Parathyroid adenoma (tissue), 2 donors: ENCODE results near the gene BBOX1.

Source experiments
- H2AFZ ChIP-seq: fragments of 300-600 bp; sonication (generic); one replicate; pipeline ENCODE4 v1.7.0; 2017; ENCODE audit warnings: antibody characterized with exemption, mild to moderate bottlenecking
- H3K27ac ChIP-seq: fragments of 300-600 bp; sonication (generic); one replicate; pipeline ENCODE4 v1.7.0; 2017
- H3K27me3 ChIP-seq: fragments of 300-600 bp; sonication (generic); one replicate; pipeline ENCODE4 v1.7.0; 2017; ENCODE audit warnings: low read length; ENCODE audit not compliant: control insufficient read depth, insufficient read depth
- H3K36me3 ChIP-seq: fragments of 300-600 bp; sonication (generic); one replicate; pipeline ENCODE4 v1.7.0; 2017; ENCODE audit warnings: low read length; ENCODE audit not compliant: control insufficient read depth, insufficient read depth
- H3K4me1 ChIP-seq: fragments of 300-600 bp; sonication (generic); one replicate; pipeline ENCODE4 v1.7.0; 2017; ENCODE audit warnings: control low read depth
- H3K4me2 ChIP-seq: fragments of 300-600 bp; sonication (generic); one replicate; pipeline ENCODE4 v1.7.0; 2017; ENCODE audit warnings: low read length
- H3K4me3 ChIP-seq: fragments of 300-600 bp; sonication (generic); one replicate; pipeline ENCODE4 v1.7.0; 2017; ENCODE audit warnings: low read depth, low read length
- H3K79me2 ChIP-seq: fragments of 300-600 bp; sonication (generic); one replicate; pipeline ENCODE4 v1.7.0; 2017; ENCODE audit warnings: control low read depth
- H3K9ac ChIP-seq: fragments of 300-600 bp; sonication (generic); one replicate; pipeline ENCODE4 v1.7.0; 2017; ENCODE audit warnings: mild to moderate bottlenecking
- H3K9me3 ChIP-seq: fragments of 300-600 bp; sonication (generic); one replicate; pipeline ENCODE4 v1.7.0; 2017; ENCODE audit warnings: low read length; ENCODE audit not compliant: control insufficient read depth
- CTCF ChIP-seq: fragments of 300-600 bp; sonication (generic); IDR thresholded peaks from one replicate; pipeline ENCODE4 v1.7.0; 2017; ENCODE audit warnings: antibody characterized with exemption, mild to moderate bottlenecking
- donor health status: primary hyperparathyroidism.

BBOX1 gene

GRCh38 chr11:27147916-27148315 is 107.3 kb downstream of the BBOX1 start:
- H3K27ac ChIP-seq: no peak overlapping the region

GRCh38 chr11:27148506-27148905 is 107.9 kb downstream of the BBOX1 start:
- Histone ChIP-seq H3K36me3 (no peaks in the 10 kb centered on the region), H3K27ac (no peak overlapping the region), H3K9me3 (no peaks in the 10 kb centered on the region), H3K27me3 (no peaks in the 10 kb centered on the region), H3K4me3 (no peak overlapping the region), H3K9ac (no peak overlapping the region), H3K4me1 (no peaks in the 10 kb centered on the region), H2AFZ (no peak overlapping the region), H3K4me2 (no peak overlapping the region), H3K79me2 (no peaks in the 10 kb centered on the region)
- no peak for TF ChIP-seq CTCF

More at GRCh38 chr11:27147916-27148315, 107.3 kb downstream of the BBOX1 start:
- H3K9me3 ChIP-seq: no peaks in the 10 kb centered on the region
- no peak overlapping the region for H3K4me3 ChIP-seq
- H3K4me2 ChIP-seq: no peak overlapping the region
- H2AFZ ChIP-seq: no peak overlapping the region
- no peak overlapping the region for H3K9ac ChIP-seq
- no peaks in the 10 kb centered on the region for H3K79me2 ChIP-seq
- TF ChIP-seq CTCF: no peak
- H3K27me3 ChIP-seq: no peaks in the 10 kb centered on the region
- no peaks in the 10 kb centered on the region for H3K4me1 ChIP-seq
- H3K36me3 ChIP-seq: no peaks in the 10 kb centered on the region

- no peak overlapping the region for H2AFZ ChIP-seq
- no peak for TF ChIP-seq CTCF
- no peaks in the 10 kb centered on the region for H3K36me3 ChIP-seq
- H3K4me2 ChIP-seq: no peak overlapping the region
- H3K79me2 ChIP-seq: no peaks in the 10 kb centered on the region
- H3K4me1 ChIP-seq: no peaks in the 10 kb centered on the region
- H3K9ac ChIP-seq: no peak overlapping the region
- no peak overlapping the region for H3K27ac ChIP-seq
- H3K27me3 ChIP-seq: no peaks in the 10 kb centered on the region
- H3K9me3 ChIP-seq: no peaks in the 10 kb centered on the region
- H3K4me3 ChIP-seq: no peak overlapping the region
Measured at GRCh38 chr11:27150098-27150497, 109.5 kb downstream of the BBOX1 start.

GRCh38 chr11:27153136-27153535 is 112.5 kb downstream of the BBOX1 start:
- Histone ChIP-seq H3K4me3 (no peak overlapping the region), H3K9ac (no peak overlapping the region), H3K27me3 (no peaks in the 10 kb centered on the region), H3K4me1 (no peaks in the 10 kb centered on the region), H3K4me2 (no peak overlapping the region), H3K9me3 (no peaks in the 10 kb centered on the region), H3K79me2 (no peaks in the 10 kb centered on the region), H2AFZ (no peak overlapping the region), H3K36me3 (no peaks in the 10 kb centered on the region), H3K27ac (no peak overlapping the region)
- TF ChIP-seq CTCF: no peak

GRCh38 chr11:27158456-27159334 is 118.1 kb downstream of the BBOX1 start:
- Histone ChIP-seq H3K4me1 (no peaks in the 10 kb centered on the region), H3K4me2 (no peak overlapping the region), H3K36me3 (no peaks in the 10 kb centered on the region), H3K27ac (no peak overlapping the region), H3K9ac (no peak overlapping the region), H3K27me3 (no peaks in the 10 kb centered on the region), H3K4me3 (no peak overlapping the region), H3K79me2 (no peaks in the 10 kb centered on the region), H3K9me3 (no peaks in the 10 kb centered on the region), H2AFZ (no peak overlapping the region)
- TF ChIP-seq CTCF: no peak
